Ovary (tissue), 3 donors: ENCODE results near the gene AKAP7.

Experiments used
- POLR2A ChIP-seq: fragments of 450-650 bp; IDR thresholded peaks from one replicate; pipeline ENCODE4 v1.6.1; 2017; ENCODE audit warnings: antibody characterized with exemption, mild to moderate bottlenecking, moderate library complexity
- TF ChIP-seq, protein P1 (sequence below), 3 donors: fragments of 450-650 bp in 2 of 3; fragments of 200-600 bp in 1 of 3; IDR thresholded peaks; one replicate each; pipeline versions ENCODE4 v1.5.1 to v1.8.0; 2016 to 2022; ENCODE audit warnings: antibody characterized with exemption in 3 of 3, mild to moderate bottlenecking in 1 of 3
- donor health status: DM: no; HTN: no; CAD: no.

DNA sequence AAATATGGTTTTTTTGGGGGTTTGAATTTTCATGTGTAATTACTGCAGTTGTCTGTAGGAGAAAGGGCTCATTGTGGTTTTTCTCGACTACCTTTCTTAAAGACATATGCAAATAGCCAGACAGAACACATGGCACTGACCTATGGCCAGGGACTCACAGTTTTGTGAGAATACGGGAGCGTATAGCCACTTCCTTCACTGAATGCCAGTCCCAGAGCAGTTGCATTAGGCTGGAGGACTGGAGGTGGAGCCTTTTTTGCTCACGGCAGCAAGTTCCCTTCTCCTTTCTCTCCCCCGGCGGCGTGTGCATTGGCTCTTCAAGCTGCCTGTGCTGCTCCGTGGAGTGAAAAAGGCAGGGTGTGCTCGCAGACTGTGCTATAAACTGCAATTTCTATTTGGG lies 114.9 kb downstream of the AKAP7 start:
- TF ChIP-seq, protein P1, sequence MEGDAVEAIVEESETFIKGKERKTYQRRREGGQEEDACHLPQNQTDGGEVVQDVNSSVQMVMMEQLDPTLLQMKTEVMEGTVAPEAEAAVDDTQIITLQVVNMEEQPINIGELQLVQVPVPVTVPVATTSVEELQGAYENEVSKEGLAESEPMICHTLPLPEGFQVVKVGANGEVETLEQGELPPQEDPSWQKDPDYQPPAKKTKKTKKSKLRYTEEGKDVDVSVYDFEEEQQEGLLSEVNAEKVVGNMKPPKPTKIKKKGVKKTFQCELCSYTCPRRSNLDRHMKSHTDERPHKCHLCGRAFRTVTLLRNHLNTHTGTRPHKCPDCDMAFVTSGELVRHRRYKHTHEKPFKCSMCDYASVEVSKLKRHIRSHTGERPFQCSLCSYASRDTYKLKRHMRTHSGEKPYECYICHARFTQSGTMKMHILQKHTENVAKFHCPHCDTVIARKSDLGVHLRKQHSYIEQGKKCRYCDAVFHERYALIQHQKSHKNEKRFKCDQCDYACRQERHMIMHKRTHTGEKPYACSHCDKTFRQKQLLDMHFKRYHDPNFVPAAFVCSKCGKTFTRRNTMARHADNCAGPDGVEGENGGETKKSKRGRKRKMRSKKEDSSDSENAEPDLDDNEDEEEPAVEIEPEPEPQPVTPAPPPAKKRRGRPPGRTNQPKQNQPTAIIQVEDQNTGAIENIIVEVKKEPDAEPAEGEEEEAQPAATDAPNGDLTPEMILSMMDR (IDR thresholded peaks at IDR 0.05): no peak
- TF ChIP-seq POLR2A: no peak
